IPS DF 6.9 (cell line): ENCODE measurements around the gene SAMD3.
"Not testable (repeated sequence)": the region's sequence is repeated elsewhere in the genome, so short reads cannot be mapped to it uniquely, and the experiment has no call there.

Experiments
- DNase-seq: peaks from one replicate; pipeline ENCODE4 v3.0.0-alpha.2; 2013; ENCODE audit warnings: low read depth, low spot score
- H3K27ac ChIP-seq: one replicate; pipeline ENCODE4 v1.5.1; 2013; ENCODE audit warnings: low read length, control low read depth
- H3K27me3 ChIP-seq: 2 replicates; pipeline ENCODE4 v1.6.1; 2013; ENCODE audit warnings: mild to moderate bottlenecking, low read length; ENCODE audit not compliant: control insufficient read depth, insufficient read depth
- H3K36me3 ChIP-seq: 2 replicates; pipeline ENCODE4 v1.6.1; 2013; ENCODE audit warnings: low read length; ENCODE audit not compliant: control insufficient read depth, insufficient read depth
- H3K4me1 ChIP-seq: 2 replicates; pipeline ENCODE4 v1.6.1; 2013; ENCODE audit warnings: low read length; ENCODE audit not compliant: control insufficient read depth, insufficient read depth
- H3K4me3 ChIP-seq: 2 replicates; pipeline ENCODE4 v1.5.1; 2013; ENCODE audit warnings: mild to moderate bottlenecking, low read length
- H3K9me3 ChIP-seq: 2 replicates; pipeline ENCODE4 v1.6.1; 2013; ENCODE audit warnings: low read length, inconsistent platforms; ENCODE audit not compliant: control insufficient read depth, insufficient read depth
- WGBS: extraction: QIAGEN DNeasy Blood & Tissue Kit; methylation state at CpG from one replicate; pipeline ENCODE4 v1.1.7; 2013; ENCODE audit warnings: mixed read lengths, missing lambda C conversion rate; ENCODE audit not compliant: insufficient read length, insufficient coverage; 5-methylcytosine and 5-hydroxymethylcytosine counted together

Gene SAMD3

DNA sequence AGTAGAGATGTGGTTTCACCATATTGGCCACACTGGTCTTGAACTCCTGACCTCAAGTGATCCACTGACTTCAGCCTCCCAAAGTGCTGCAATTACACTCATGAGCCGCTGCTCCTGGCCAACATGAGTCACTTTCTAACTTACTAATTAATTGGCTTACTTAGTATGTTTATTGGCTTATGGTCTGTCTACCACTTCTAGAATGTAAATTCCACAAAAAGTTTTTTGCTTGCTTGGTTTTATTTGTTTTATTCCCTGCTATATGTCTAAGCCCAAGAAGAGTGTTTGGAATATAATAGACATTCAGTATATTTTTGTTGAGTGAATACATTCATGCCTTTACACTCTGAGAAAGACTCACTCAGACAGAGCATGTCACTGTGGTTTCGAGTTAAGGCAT lies 86.0 kb downstream of the SAMD3 start:
- no peak overlapping the region for H3K27ac ChIP-seq
- H3K36me3 ChIP-seq = no peaks in the 10 kb centered on the region; the same call in 1 of the 2 replicates
- DNase-seq = no peak
- H3K9me3 ChIP-seq = no peaks in the 10 kb centered on the region
- no CpG with 5 or more reads among the region's 2 CpGs for WGBS
- H3K27me3 ChIP-seq = no peaks in the 10 kb centered on the region
- H3K4me1 ChIP-seq = no peaks in the 10 kb centered on the region
- no peak overlapping the region for H3K4me3 ChIP-seq

GRCh38 chr6:130134582-130134981 lies 88.2 kb downstream of the SAMD3 start:
- no peak for DNase-seq
- Histone ChIP-seq H3K36me3 (no peaks in the 10 kb centered on the region; the same call in 1 of the 2 replicates), H3K9me3 (no peaks in the 10 kb centered on the region), H3K4me1 (no peaks in the 10 kb centered on the region), H3K27me3 (no peaks in the 10 kb centered on the region), H3K27ac (no peak overlapping the region), H3K4me3 (no peak overlapping the region)
- WGBS = no CpG with 5 or more reads among the region's 2 CpGs

DNA sequence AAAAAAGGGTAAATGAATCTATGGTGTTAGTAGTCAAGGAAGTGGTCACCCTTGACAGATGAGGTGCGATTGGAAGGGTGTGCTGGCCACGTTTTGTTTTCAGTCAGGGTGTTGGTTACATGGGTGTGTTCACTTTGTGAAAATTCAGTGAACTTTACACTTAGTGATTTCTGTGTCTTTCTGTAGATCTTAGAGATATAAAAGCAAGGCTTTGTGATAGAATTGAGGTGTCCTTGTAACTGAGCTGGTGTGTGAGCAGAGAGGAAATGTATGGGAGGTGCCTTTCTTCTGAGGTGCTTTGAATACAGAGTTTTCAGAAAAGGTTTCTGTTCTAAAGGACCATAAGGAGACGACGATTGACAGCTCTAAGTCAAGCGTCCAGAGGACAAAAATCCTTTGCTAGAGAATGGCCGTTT lies 90.5 kb downstream of the SAMD3 start:
- H3K4me3 ChIP-seq = no peak overlapping the region
- no peak for DNase-seq
- no peak overlapping the region for H3K27ac ChIP-seq
- WGBS = no CpG with 5 or more reads among the region's 6 CpGs
- H3K4me1 ChIP-seq = no peaks in the 10 kb centered on the region
- no peaks in the 10 kb centered on the region for H3K9me3 ChIP-seq
- H3K27me3 ChIP-seq = no peaks in the 10 kb centered on the region
- no peaks in the 10 kb centered on the region; the same call in 1 of the 2 replicates for H3K36me3 ChIP-seq

DNA sequence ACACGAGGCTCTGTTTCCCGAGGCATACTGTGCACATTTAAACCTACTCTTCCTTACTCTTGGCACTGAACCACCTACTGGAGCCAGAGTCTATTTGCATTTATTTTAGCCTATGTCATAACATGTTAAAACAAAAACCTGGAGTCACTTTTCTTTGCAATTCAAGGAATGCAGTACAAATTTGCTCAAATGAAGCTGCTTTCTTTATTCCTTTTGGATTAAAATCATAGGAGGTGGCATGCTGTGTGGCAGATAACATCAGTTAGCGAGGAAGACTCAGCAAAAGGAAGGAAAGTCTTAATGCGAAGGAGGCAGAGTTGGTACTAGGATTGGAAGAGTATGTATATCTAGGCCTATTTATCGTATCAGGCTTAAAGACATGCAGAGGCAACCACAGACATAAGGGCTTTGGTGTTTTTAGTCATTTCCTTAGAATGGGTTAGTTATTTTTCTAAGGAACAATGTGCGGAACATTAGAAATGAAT lies 92.9 kb downstream of the SAMD3 start:
- no peak overlapping the region for H3K27ac ChIP-seq
- no peaks in the 10 kb centered on the region for H3K4me1 ChIP-seq
- no peaks in the 10 kb centered on the region for H3K9me3 ChIP-seq
- H3K36me3 ChIP-seq = no peaks in the 10 kb centered on the region
- no CpG with 5 or more reads among the region's 6 CpGs for WGBS
- H3K27me3 ChIP-seq = no peaks in the 10 kb centered on the region
- no peak for DNase-seq
- no peak overlapping the region for H3K4me3 ChIP-seq

GRCh38 chr6:130128326-130128725 lies 94.4 kb downstream of the SAMD3 start:
- Histone ChIP-seq H3K36me3 (no peaks in the 10 kb centered on the region), H3K27ac (no peak overlapping the region), H3K27me3 (no peaks in the 10 kb centered on the region), H3K9me3 (no peaks in the 10 kb centered on the region), H3K4me3 (no peak overlapping the region), H3K4me1 (no peaks in the 10 kb centered on the region)
- WGBS = no CpG with 5 or more reads among the region's 5 CpGs
- no peak for DNase-seq

DNA sequence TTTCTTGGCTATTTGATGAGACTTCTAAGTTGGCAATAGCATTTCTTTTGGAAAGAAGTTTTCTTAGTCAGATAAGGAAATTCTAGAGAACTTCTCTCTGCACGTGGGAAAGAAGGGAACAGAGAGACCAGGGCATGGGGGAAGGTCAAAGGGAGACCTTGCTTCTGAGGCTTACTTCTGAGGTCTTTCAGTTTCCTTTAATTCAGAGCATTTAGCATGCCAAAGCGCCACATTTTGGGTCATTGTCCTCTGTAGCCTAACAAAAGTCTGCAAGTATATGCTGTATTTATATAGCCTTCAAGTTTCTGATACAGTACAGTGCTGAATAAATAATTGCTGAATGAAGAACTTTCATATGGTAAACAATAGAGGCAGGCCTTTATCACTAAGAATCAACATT lies 95.6 kb downstream of the SAMD3 start:
- no peak overlapping the region for H3K4me3 ChIP-seq
- H3K36me3 ChIP-seq = no peaks in the 10 kb centered on the region
- H3K9me3 ChIP-seq = no peaks in the 10 kb centered on the region
- H3K27me3 ChIP-seq = no peaks in the 10 kb centered on the region
- DNase-seq = no peak
- WGBS = no CpG with 5 or more reads among the region's 2 CpGs
- H3K4me1 ChIP-seq = no peaks in the 10 kb centered on the region
- no peak overlapping the region for H3K27ac ChIP-seq

- no peak for DNase-seq
- H3K27ac ChIP-seq = no peak overlapping the region
- H3K9me3 ChIP-seq = no peaks in the 10 kb centered on the region
- WGBS = 100% methylated on average over 1 of the region's 2 CpGs
- H3K27me3 ChIP-seq = no peaks in the 10 kb centered on the region
- H3K4me3 ChIP-seq = no peak overlapping the region
- no peaks in the 10 kb centered on the region for H3K36me3 ChIP-seq
- no peaks in the 10 kb centered on the region for H3K4me1 ChIP-seq
Observed at GRCh38 chr6:130122243-130122642, 100.5 kb downstream of the SAMD3 start.

GRCh38 chr6:130120731-130121130 lies 102.0 kb downstream of the SAMD3 start:
- Histone ChIP-seq H3K27me3 (no peaks in the 10 kb centered on the region), H3K27ac (no peak overlapping the region), H3K4me1 (no peaks in the 10 kb centered on the region), H3K36me3 (no peaks in the 10 kb centered on the region), H3K4me3 (no peak overlapping the region), H3K9me3 (no peaks in the 10 kb centered on the region)
- DNase-seq = no peak

DNA sequence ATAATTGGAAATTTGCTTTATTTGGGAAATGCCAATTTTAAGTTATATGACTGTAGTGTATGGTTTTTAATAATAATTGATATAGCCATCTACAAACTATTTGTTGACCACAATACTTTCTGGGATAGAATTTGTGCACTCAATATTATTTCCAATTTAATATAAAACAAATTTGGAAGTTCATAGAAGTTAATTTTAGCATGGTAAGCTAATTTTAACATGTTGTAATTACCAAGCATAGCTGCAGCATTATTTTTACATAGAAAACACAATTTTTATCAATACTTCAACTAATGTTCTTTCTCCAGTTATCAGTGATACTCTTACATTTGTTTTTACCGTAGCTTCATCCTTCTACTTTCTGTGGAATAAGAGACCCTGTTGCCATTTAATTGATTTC lies 103.5 kb downstream of the SAMD3 start:
- no peaks in the 10 kb centered on the region for H3K4me1 ChIP-seq
- no peak overlapping the region for H3K4me3 ChIP-seq
- DNase-seq = no peak
- H3K27me3 ChIP-seq = no peaks in the 10 kb centered on the region
- no peaks in the 10 kb centered on the region for H3K36me3 ChIP-seq
- H3K9me3 ChIP-seq = no peaks in the 10 kb centered on the region
- no CpG with 5 or more reads among the region's 1 CpG for WGBS
- H3K27ac ChIP-seq = no peak overlapping the region

GRCh38 chr6:130118236-130118635 lies 104.5 kb downstream of the SAMD3 start:
- no peak for DNase-seq

DNA sequence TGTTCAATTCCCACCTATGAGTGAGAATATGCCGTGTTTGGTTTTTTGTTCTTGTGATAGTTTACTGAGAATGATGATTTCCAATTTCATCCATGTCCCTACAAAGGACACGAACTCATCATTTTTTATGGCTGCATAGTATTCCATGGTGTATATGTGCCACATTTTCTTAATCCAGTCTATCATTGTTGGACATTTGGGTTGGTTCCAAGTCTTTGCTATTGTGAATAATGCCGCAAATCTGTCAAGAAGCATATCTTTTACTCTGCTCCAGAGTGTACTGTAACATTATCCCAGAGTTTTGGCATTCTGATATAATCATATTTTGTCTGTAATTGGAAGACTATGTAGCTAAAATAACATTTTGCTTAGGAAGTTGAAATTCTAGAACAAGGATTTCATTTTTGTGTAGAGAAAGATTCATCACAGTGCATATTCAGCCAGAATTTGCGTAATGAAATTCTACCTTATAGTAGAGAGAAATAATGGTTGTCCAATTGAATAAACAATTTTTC lies 105.5 kb downstream of the SAMD3 start:
- H3K36me3 ChIP-seq, H3K9me3 ChIP-seq, H3K27me3 ChIP-seq, DNase-seq, H3K4me3 ChIP-seq, H3K4me1 ChIP-seq, H3K27ac ChIP-seq: not testable (repeated sequence)
- WGBS = no CpG with 5 or more reads among the region's 4 CpGs

More at GRCh38 chr6:130118236-130118635, 104.5 kb downstream of the SAMD3 start:
- H3K9me3 ChIP-seq = no peaks in the 10 kb centered on the region
- no peaks in the 10 kb centered on the region for H3K36me3 ChIP-seq
- no peaks in the 10 kb centered on the region for H3K27me3 ChIP-seq
- no CpG with 5 or more reads among the region's 6 CpGs for WGBS
- H3K4me1 ChIP-seq = no peaks in the 10 kb centered on the region
- no peak overlapping the region for H3K27ac ChIP-seq
- no peak overlapping the region for H3K4me3 ChIP-seq
